ENCODE data around the gene MKLN1.

GRCh38 chr7:131505636-131506557 is 178.2 kb downstream of the MKLN1 start:
- TF ChIP-seq POLR2AphosphoS5 (IDR thresholded peaks at IDR 0.05; ENCODE audit: low read depth, low read length) (no peak), EGR1 (IDR thresholded peaks at IDR 0.05; ENCODE audit: low read depth) (no peak), CTCF (IDR thresholded peaks at IDR 0.05 in 2 of 3, conservative IDR thresholded peaks at IDR 0.05 in 1 of 3; ENCODE audit: borderline replicate concordance in 1 of 3, insufficient read depth in 1 of 3, low read depth in 2 of 3, low read length in 2 of 3) (no peak), POLR2A (IDR thresholded peaks at IDR 0.05; ENCODE audit: borderline replicate concordance, extremely low read depth, insufficient read depth, insufficient read length) (no peak), MAX (IDR thresholded peaks at IDR 0.05) (no peak), ATF3 (IDR thresholded peaks at IDR 0.05) (no peak), EZH2 (IDR thresholded peaks at IDR 0.05) (no peak), YY1 (IDR thresholded peaks at IDR 0.05; ENCODE audit: extremely low read depth, insufficient replicate concordance, low read depth, low read length) (no peak)

Data from HCT116 (cell line).